Subcutaneous abdominal adipose tissue (tissue), 5 donors: ENCODE measurements around the gene SMC4.
"Not testable (repeated sequence)": the region's sequence is repeated elsewhere in the genome, so short reads cannot be mapped to it uniquely, and the experiment has no call there.

Source experiments
- H3K27ac ChIP-seq: one replicate; pipeline ENCODE4 v1.7.0; 2013; ENCODE audit warnings: low read depth, mild to moderate bottlenecking, inconsistent platforms, low read length, moderate library complexity
- H3K27me3 ChIP-seq, 5 donors: one replicate each; pipeline ENCODE4 v1.7.0; 2013; ENCODE audit warnings: low read length in 5 of 5, inconsistent platforms in 1 of 5; ENCODE audit not compliant: control insufficient read depth in 5 of 5, insufficient read depth in 4 of 5
- H3K36me3 ChIP-seq, 5 donors: one replicate each; pipeline ENCODE4 v1.7.0; 2013; ENCODE audit warnings: low read length in 5 of 5; ENCODE audit not compliant: control insufficient read depth in 5 of 5, insufficient read depth in 5 of 5
- H3K4me1 ChIP-seq, 5 donors: one replicate each; pipeline ENCODE4 v1.7.0; 2013; ENCODE audit warnings: low read length in 5 of 5, mild to moderate bottlenecking in 3 of 5, moderate library complexity in 1 of 5; ENCODE audit not compliant: control insufficient read depth in 5 of 5, insufficient read depth in 5 of 5
- H3K4me3 ChIP-seq, 5 donors: one replicate each; pipeline ENCODE4 v1.7.0; 2013; ENCODE audit warnings: low read length in 5 of 5, low read depth in 1 of 5
- H3K9ac ChIP-seq, 5 donors: one replicate each; pipeline ENCODE4 v1.7.0; 2013; ENCODE audit warnings: low read length in 5 of 5, mild to moderate bottlenecking in 4 of 5, moderate library complexity in 3 of 5
- H3K9me3 ChIP-seq, 5 donors: one replicate each; pipeline ENCODE4 v1.7.0; 2013; ENCODE audit warnings: low read length in 5 of 5; ENCODE audit not compliant: control insufficient read depth in 5 of 5
- donor health status: healthy.
- donor health status: healthy.
- donor health status: healthy.
- donor health status: healthy.
- donor health status: healthy.

The SMC4 gene

GRCh38 chr3:160451602-160452001, 52.2 kb downstream of the SMC4 start:
- H3K9me3 ChIP-seq, result peaks cover 0 to 7% (median 0%) of the 10 kb centered on the region in 5 donors
- H3K4me1 ChIP-seq, result peaks cover 0 to 16% (median 13%) of the 10 kb centered on the region in 5 donors
- H3K9ac ChIP-seq, result no peak overlapping the region
- no peak overlapping the region for H3K4me3 ChIP-seq
- H3K27ac ChIP-seq, result no peak overlapping the region
- H3K27me3 ChIP-seq, result peaks cover 6 to 19% (median 14%) of the 10 kb centered on the region in 5 donors
- no peaks in the 10 kb centered on the region for H3K36me3 ChIP-seq

- H3K27ac ChIP-seq, result not testable (repeated sequence)
Observed at GRCh38 chr3:160452251-160452650, 52.8 kb downstream of the SMC4 start.

GRCh38 chr3:160454995-160455394, 55.5 kb downstream of the SMC4 start:
- Histone ChIP-seq H3K4me1 (peaks cover 0 to 4% (median 3%) of the 10 kb centered on the region in 5 donors), H3K27me3 (peaks cover 0 to 7% (median 2%) of the 10 kb centered on the region in 5 donors), H3K27ac (no peak overlapping the region), H3K9ac (no peak overlapping the region), H3K36me3 (no peaks in the 10 kb centered on the region), H3K9me3 (peaks cover 0 to under 1% (median 0%) of the 10 kb centered on the region in 5 donors), H3K4me3 (no peak overlapping the region)

More at GRCh38 chr3:160452251-160452650, 52.8 kb downstream of the SMC4 start:
- H3K4me3 ChIP-seq, H3K9me3 ChIP-seq, H3K9ac ChIP-seq, H3K36me3 ChIP-seq: not testable (repeated sequence)
- peaks cover 0 to 16% (median 13%) of the 10 kb centered on the region in 5 donors for H3K4me1 ChIP-seq
- H3K27me3 ChIP-seq, result peaks cover 6 to 19% (median 14%) of the 10 kb centered on the region in 5 donors

- Histone ChIP-seq H3K4me1 (no peaks in the 10 kb centered on the region), H3K36me3 (no peaks in the 10 kb centered on the region), H3K4me3 (no peak overlapping the region), H3K9me3 (no peaks in the 10 kb centered on the region), H3K9ac (no peak overlapping the region), H3K27me3 (peaks cover 0 to 3% (median 0%) of the 10 kb centered on the region in 5 donors), H3K27ac (no peak overlapping the region)
Observed at GRCh38 chr3:160455846-160456245, 56.4 kb downstream of the SMC4 start.

- Histone ChIP-seq H3K27me3 (peaks cover 0 to 4% (median 0%) of the 10 kb centered on the region in 5 donors), H3K9ac (no peak overlapping the region), H3K4me3 (no peak overlapping the region), H3K27ac (no peak overlapping the region), H3K4me1 (no peaks in the 10 kb centered on the region), H3K9me3 (no peaks in the 10 kb centered on the region), H3K36me3 (no peaks in the 10 kb centered on the region)
Observed at GRCh38 chr3:160458151-160458550, 58.7 kb downstream of the SMC4 start.

GRCh38 chr3:160459450-160459970, 60.1 kb downstream of the SMC4 start:
- H3K27ac ChIP-seq, result no peak overlapping the region
- H3K9ac ChIP-seq, result no peak overlapping the region
- no peak overlapping the region for H3K4me3 ChIP-seq
- H3K36me3 ChIP-seq, result no peaks in the 10 kb centered on the region
- H3K4me1 ChIP-seq, result no peaks in the 10 kb centered on the region
- peaks cover 0 to 4% (median 0%) of the 10 kb centered on the region in 5 donors for H3K27me3 ChIP-seq
- no peaks in the 10 kb centered on the region for H3K9me3 ChIP-seq

GRCh38 chr3:160460033-160460432, 60.6 kb downstream of the SMC4 start:
- Histone ChIP-seq H3K27me3 (peaks cover 0 to 4% (median 0%) of the 10 kb centered on the region in 5 donors), H3K4me1 (no peaks in the 10 kb centered on the region), H3K9ac (no peak overlapping the region), H3K4me3 (no peak overlapping the region), H3K9me3 (no peaks in the 10 kb centered on the region), H3K27ac (no peak overlapping the region), H3K36me3 (no peaks in the 10 kb centered on the region)

GRCh38 chr3:160464321-160464720, 64.9 kb downstream of the SMC4 start:
- Histone ChIP-seq H3K4me3 (no peak overlapping the region), H3K9me3 (no peaks in the 10 kb centered on the region), H3K4me1 (no peaks in the 10 kb centered on the region), H3K27me3 (peaks cover 0 to 4% (median 0%) of the 10 kb centered on the region in 5 donors), H3K27ac (no peak overlapping the region), H3K36me3 (no peaks in the 10 kb centered on the region), H3K9ac (no peak overlapping the region)

GRCh38 chr3:160464971-160465370, 65.5 kb downstream of the SMC4 start:
- peaks cover 0 to 4% (median 0%) of the 10 kb centered on the region in 5 donors for H3K27me3 ChIP-seq
- no peak overlapping the region for H3K4me3 ChIP-seq
- H3K9me3 ChIP-seq, result peaks cover 0 to under 1% (median 0%) of the 10 kb centered on the region in 5 donors
- H3K36me3 ChIP-seq, result no peaks in the 10 kb centered on the region
- H3K9ac ChIP-seq, result no peak overlapping the region
- H3K27ac ChIP-seq, result no peak overlapping the region
- no peaks in the 10 kb centered on the region for H3K4me1 ChIP-seq

- Histone ChIP-seq H3K36me3 (no peaks in the 10 kb centered on the region), H3K27me3 (no peaks in the 10 kb centered on the region), H3K4me1 (peaks cover 0 to 3% (median 0%) of the 10 kb centered on the region in 5 donors), H3K27ac (no peak overlapping the region), H3K4me3 (no peak overlapping the region), H3K9ac (no peak overlapping the region), H3K9me3 (peaks cover 0 to 13% (median 6%) of the 10 kb centered on the region in 5 donors)
Observed at GRCh38 chr3:160470181-160470580, 70.7 kb downstream of the SMC4 start.
